NCI-H69 (cell line): ENCODE measurements around the gene SULT1C4.

Source experiments
- DNase-seq: peaks from one replicate; lab custom pipeline; 2025; lab: John Stamatoyannopoulos, UW

The SULT1C4 gene

DNA sequence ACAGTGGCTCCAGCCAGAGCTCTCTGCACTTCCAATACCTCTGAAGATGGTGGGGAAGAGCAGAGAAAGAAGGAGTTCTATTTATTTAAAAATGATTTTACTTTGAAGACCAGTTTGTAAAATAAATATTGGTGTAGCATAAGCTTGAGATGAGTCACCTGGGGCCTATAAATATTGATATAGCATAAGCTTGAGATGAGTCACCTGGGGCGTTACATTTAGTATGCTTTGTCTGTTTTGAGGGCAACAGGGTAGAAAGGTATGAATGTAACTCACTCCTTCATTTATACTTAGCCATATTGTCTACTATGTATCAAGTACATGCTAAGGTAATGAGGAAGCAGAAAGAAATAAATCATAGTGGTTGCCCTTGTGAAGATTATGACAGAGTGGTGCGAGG lies 7.7 kb upstream of the SULT1C4 start:
- peak; percentile 41 for DNase-seq

GRCh38 chr2:108376774-108377173 lies 980 bp upstream of the SULT1C4 start:
- no peak for DNase-seq

DNA sequence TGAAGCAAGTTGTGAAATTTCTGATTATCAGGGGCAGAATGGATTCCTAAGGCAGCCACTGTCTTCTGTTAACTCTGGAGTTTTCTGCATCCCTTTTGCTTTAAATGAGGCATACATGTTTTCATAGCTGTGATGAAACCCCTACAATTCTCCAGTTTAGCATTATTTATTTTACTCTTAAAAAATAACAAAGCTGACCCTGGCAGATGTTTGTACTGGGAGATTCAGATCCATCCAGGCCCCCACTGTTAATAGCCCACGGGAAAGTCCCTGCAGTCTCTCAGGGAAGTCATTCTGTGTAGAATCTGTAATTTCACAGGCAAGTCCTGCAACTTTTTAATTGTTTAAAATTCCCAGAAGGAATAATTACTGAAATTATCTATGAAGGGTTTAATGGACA lies 353 bp upstream of the SULT1C4 start:
- DNase-seq, result no peak

DNA sequence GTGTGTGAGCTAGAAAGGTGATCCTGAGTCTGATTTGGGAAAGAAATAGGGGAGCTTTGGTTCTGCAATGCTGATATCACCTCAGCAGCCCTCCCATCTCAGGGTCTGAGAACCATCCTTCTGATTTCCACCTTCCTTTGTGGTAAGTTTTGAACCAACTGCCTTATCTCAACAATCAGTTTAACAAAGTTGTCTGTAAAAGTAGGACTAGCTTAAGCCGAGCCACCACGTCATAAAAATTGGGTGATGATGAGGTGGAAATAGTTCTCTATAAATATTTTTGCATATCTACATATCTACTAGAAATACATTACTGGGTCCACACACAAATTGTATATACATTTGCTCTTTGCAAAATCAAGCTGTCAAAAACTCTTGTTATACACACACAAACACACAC lies 1.1 kb downstream of the SULT1C4 start:
- DNase-seq, result no peak

DNA sequence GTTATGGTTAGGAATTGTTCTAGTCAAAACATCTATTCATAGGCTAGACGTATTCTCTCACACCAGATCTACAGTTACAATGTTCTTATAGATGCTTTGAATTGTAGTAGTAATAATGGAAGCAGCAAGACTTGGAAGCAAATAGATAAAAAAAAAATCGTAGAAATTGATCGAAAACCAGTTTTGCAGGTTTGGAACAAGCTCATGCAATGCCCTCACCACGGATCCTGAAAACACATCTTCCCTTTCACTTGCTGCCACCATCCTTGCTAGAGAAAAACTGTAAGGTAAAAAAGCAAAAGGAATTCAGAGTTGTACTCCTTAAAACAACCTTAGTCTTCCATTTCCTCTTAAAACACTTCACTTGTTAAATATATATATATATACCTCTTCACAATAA lies 4.4 kb downstream of the SULT1C4 start:
- DNase-seq, result no peak

- no peak for DNase-seq
Observed at GRCh38 chr2:108383146-108383830, 5.5 kb downstream of the SULT1C4 start.

DNA sequence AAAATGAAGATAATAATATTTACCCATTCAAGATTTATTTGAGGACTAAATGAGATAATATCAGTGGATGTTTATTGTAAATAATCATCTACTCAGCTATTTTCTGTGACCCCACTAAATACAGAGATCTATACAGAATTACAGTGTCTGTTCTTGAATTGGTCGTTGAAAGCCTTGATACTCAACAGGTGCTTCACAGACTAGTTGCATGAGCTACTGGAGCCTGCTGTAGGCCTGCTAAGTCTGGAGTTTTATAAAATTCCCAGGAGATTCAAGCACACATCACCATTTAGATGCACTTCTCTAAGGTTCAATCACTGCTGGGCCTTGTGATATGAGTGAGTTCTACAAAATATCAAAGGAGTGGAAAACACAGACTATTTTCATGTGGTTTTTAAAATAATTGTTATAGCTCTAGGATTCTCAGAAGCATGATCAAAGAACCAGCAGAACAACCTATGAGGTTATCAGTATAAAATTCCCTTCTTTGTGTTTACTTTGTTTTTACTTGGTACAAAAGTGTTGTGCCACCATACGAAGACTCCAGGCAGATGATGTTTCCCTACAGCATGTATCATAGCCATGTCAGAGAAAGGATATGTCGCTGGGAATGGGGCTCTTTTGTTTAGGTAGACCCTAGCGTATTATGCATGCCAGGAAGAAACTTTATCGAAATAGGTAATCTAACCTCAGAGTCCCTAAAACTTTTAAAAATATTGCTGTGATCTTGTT lies 7.1 kb downstream of the SULT1C4 start:
- no peak for DNase-seq

DNA sequence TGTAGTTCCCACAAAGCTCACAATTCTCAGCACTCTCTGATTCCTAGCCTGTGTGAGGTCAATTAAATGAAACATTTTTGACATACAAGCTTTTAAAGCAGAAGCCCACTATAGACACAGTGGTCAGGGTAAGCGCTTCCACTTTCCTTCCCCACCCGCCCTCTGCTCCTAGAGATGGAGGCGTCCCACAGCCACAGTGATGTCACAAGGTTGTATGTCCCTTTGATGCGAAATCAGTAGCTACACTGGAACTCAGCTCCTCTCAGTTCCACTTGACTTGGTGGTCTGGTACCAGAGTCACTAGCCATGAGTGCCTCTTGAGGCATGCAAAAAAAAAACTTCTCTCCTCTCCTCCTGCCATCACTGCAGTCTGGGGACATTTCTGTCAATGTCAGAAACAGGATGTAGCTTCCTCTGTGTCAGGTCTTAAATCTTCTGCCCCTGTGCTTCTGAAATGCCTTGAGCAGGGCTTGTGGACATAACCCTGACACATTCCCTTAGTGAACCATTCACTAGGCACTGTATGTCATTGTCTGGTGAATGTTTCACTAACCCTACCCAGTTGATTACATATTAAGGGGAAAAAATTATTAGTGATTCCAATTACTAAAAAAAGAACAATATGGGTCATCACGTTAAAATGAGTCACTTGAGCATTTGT lies 7.8 kb downstream of the SULT1C4 start:
- DNase-seq, result no peak

- no peak for DNase-seq
Observed at GRCh38 chr2:108388045-108388444, 10.3 kb downstream of the SULT1C4 start.

DNA sequence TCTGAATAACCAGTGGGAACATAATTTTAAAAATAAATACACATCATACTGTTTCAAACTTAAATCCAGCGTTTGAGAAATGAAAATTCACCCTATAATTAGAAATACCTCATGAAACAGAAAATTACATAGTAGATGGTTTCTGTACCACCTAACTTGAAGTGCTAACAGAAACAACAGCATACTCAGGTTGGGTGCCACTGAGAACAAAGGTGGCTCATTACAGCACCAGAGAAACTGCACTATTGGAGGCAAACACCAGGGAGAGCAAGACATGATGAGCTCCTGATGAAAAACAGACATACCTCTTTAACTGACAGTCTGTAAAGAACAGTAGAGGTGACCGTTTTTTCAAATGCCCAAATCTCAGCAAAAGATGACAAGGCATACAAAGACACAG lies 12.6 kb downstream of the SULT1C4 start:
- no peak for DNase-seq

GRCh38 chr2:108392029-108392428 lies 14.3 kb downstream of the SULT1C4 start:
- no peak for DNase-seq

- no peak for DNase-seq
Observed at GRCh38 chr2:108393197-108393596, 15.4 kb downstream of the SULT1C4 start.

DNA sequence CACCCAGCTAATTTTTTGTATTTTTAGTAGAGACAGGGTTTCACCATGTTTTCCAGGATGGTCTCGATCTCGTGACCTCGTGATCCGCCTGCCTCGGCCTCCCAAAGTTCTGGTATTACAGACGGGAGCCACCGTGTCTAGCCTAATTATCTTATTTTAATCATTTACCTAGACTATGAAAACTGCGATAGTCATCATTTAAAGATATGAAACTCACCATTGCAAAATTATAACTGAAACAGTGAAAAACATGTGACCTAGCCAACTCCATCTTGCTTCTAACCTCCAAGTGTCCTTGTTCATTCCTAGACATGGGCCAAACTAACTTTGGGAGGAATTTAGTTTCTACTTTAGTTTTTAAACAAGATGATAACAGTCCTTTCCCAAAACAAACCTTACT lies 17.4 kb downstream of the SULT1C4 start:
- DNase-seq, result no peak

DNA sequence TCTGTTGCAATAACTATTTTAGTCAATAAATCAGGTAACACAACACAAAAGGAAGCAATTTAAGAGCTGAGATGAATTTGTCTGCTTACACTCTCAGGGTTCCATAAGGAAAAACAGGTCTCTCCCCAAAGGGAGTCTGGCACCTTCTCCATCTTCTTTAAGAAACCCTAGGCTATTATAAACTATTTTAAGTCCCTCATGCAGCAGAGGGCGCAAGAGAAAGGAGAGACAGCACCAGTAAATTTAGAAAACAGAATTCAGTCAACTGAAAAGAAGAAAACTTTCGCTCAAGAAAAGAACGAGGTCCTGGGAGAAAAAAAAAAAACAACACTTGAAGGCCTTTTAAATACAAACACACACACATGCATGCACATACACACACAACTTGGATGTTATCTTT lies 19.1 kb downstream of the SULT1C4 start:
- DNase-seq, result peak; percentile 12

GRCh38 chr2:108399479-108399878 lies 21.7 kb downstream of the SULT1C4 start:
- no peak for DNase-seq

DNA sequence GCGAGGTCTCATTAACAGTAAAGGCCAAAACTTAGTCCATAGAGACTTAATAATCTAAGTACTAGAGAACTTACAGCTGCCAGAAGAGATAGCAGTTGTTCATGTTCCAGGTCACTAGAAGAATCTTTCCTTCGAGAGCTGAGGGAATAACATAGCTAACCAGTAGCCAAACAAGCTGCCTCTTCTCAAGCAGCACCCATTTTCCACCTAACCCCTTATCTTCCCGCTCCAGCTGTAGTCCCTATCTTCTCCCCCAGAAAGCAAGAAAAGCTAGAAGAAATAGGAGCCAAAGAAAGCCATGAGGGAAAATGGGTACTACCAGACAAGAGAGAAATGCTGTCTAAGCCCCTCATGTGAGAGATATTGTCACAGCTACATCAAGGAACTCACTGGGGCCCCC lies 24.0 kb downstream of the SULT1C4 start:
- DNase-seq, result no peak

- DNase-seq, result no peak
Observed at GRCh38 chr2:108403494-108403893, 25.7 kb downstream of the SULT1C4 start.

GRCh38 chr2:108404784-108405397 lies 27.1 kb downstream of the SULT1C4 start:
- DNase-seq, result no peak

- no peak for DNase-seq
Observed at GRCh38 chr2:108407864-108408729, 30.3 kb downstream of the SULT1C4 start.

DNA sequence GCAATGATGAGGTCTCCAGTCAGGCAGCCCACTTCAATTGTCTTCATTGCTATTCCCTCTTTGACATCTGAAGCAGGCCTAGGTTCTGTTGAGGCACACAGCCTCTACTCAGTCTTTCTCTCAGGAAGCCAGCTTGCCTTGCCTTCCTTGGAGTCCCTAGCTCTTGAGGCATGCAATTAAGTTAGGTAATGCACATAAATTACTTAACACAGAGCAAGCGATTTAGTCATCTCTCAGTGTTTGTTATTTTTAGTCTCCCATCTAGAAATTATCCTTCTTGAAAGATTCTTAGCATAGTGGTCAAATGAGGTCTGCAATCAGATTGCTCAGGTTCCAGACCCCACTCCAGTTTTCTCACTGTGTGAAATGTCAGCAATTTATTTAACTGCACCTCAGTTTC lies 32.0 kb downstream of the SULT1C4 start:
- no peak for DNase-seq

- no peak for DNase-seq
Observed at GRCh38 chr2:108412995-108413710, 35.4 kb downstream of the SULT1C4 start.
